HepG2 (cell line): ENCODE data around the gene PTCRA. TPM values are rescaled to one million over a fixed set of nuclear protein-coding genes. Genes with fewer than 3 reads are reported as not detected.

ENCODE experiments used
- ARID2 ChIP-seq: sonication (generic); formaldehyde crosslinking; IDR thresholded peaks from 2 replicates; pipeline ENCODE4 v1.8.1; 2022; ENCODE audit warnings: mild to moderate bottlenecking, missing genetic modification reagents, borderline replicate concordance
- ATRX ChIP-seq: sonication (generic); formaldehyde crosslinking; IDR thresholded peaks from 2 replicates; pipeline ENCODE4 v1.4.0; 2020; ENCODE audit warnings: missing genetic modification reagents, borderline replicate concordance
- BCL3 ChIP-seq: sonication (generic); formaldehyde crosslinking; IDR thresholded peaks from 2 replicates; pipeline ENCODE4 v1.5.1; 2020; ENCODE audit warnings: mild to moderate bottlenecking, missing genetic modification reagents, moderate library complexity
- CERS6 ChIP-seq: sonication (generic); formaldehyde crosslinking; IDR thresholded peaks from 2 replicates; pipeline ENCODE4 v1.5.0; 2020; ENCODE audit warnings: missing genetic modification reagents
- ETV6 ChIP-seq: sonication (generic); formaldehyde crosslinking; conservative IDR thresholded peaks from 2 replicates; pipeline ENCODE4 v1.4.0; 2020; ENCODE audit warnings: missing genetic modification reagents
- FOXA1 ChIP-seq, 2 experiments: fragments of 450-650 bp in 1 of 2; sonication (generic) in 1 of 2; formaldehyde crosslinking in 1 of 2; IDR thresholded peaks; 2 replicates each; pipeline versions ENCODE4 v1.4.0 to v1.6.1; 2016 to 2020; ENCODE audit warnings: missing genetic modification reagents in 1 of 2
- GLI4 ChIP-seq: sonication (generic); formaldehyde crosslinking; IDR thresholded peaks from 2 replicates; pipeline ENCODE4 v1.5.1; 2020; ENCODE audit warnings: missing genetic modification reagents, mild to moderate bottlenecking, moderate library complexity, borderline replicate concordance
- HHEX ChIP-seq: IDR thresholded peaks from 2 replicates; pipeline ENCODE4 v1.6.1; 2016; ENCODE audit warnings: control low read depth
- KDM2A ChIP-seq: sonication (generic); formaldehyde crosslinking; IDR thresholded peaks from 2 replicates; pipeline ENCODE4 v1.4.0; 2020; ENCODE audit warnings: low read depth, missing genetic modification reagents, borderline replicate concordance
- LRRFIP1 ChIP-seq: sonication (generic); formaldehyde crosslinking; conservative IDR thresholded peaks from 2 replicates; pipeline ENCODE4 v1.4.0; 2020; ENCODE audit warnings: missing genetic modification reagents
- PPARG ChIP-seq: conservative IDR thresholded peaks from 2 replicates; pipeline ENCODE4 v1.6.1; 2016; ENCODE audit warnings: missing biosample characterization, missing genetic modification reagents
- REL ChIP-seq: sonication (generic); formaldehyde crosslinking; conservative IDR thresholded peaks from 2 replicates; pipeline ENCODE4 v1.8.0; 2022; ENCODE audit warnings: mild to moderate bottlenecking, missing genetic modification reagents, moderate library complexity
- SIN3B ChIP-seq: fragments of 150-350 bp; IDR thresholded peaks from 2 replicates; pipeline ENCODE4 v1.6.1; 2014; ENCODE audit warnings: low read length
- ZNF598 ChIP-seq: sonication (generic); formaldehyde crosslinking; IDR thresholded peaks from 2 replicates; pipeline ENCODE4 v1.5.1; 2020; ENCODE audit warnings: mild to moderate bottlenecking, missing genetic modification reagents, borderline replicate concordance
- ZNF616 ChIP-seq: sonication (generic); formaldehyde crosslinking; IDR thresholded peaks from 2 replicates; pipeline ENCODE4 v1.5.0; 2020; ENCODE audit warnings: low read depth, mild to moderate bottlenecking, missing genetic modification reagents
- ZNF709 ChIP-seq: sonication (generic); formaldehyde crosslinking; IDR thresholded peaks from 2 replicates; pipeline ENCODE4 v1.5.0; 2020; ENCODE audit warnings: mild to moderate bottlenecking, missing genetic modification reagents
- ZNF773 ChIP-seq: sonication (generic); formaldehyde crosslinking; IDR thresholded peaks from 2 replicates; pipeline ENCODE4 v1.4.0; 2020; ENCODE audit warnings: missing genetic modification reagents, borderline replicate concordance
- ZNF839 ChIP-seq: sonication (generic); formaldehyde crosslinking; IDR thresholded peaks from 2 replicates; pipeline ENCODE4 v1.4.0; 2020; ENCODE audit warnings: missing genetic modification reagents, mild to moderate bottlenecking, borderline replicate concordance
- polyA plus RNA-seq, 8 experiments: library from polyadenylated mRNA; depleted of rRNA in 3 of 8; stranded (reverse) in 7 of 8; unstranded in 1 of 8; fragments of >200 nt; fragmentation: Illumina TruSeq in 4 of 8; extraction: Trizol in 4 of 8; gene quantifications; 2 replicates each; pipeline versions ENCODE4 v1.2.1 to v1.2.3, GENCODE V29; 2011 to 2016; ENCODE audit warnings: low read depth in 4 of 8, missing spikeins in 1 of 8, mixed read lengths in 1 of 8; ENCODE audit not compliant: insufficient read depth in 1 of 8
- total RNA-seq, 5 experiments: library from RNA; depleted of rRNA; stranded (reverse); fragments of >200 nt; fragmentation: Illumina TruSeq; extraction: Trizol; gene quantifications; 2 replicates each; pipeline ENCODE4 v1.2.3, GENCODE V29; 2016; ENCODE audit warnings: low read depth in 1 of 5
- TF ChIP-seq, protein P1 (sequence below): sonication (generic); formaldehyde crosslinking; IDR thresholded peaks from 2 replicates; pipeline ENCODE4 v1.4.0; 2020; ENCODE audit warnings: missing genetic modification reagents, borderline replicate concordance

Gene PTCRA
- total and polyA plus RNA-seq, 2 of the 13 experiments (the other 11 are each of a cell fraction or from before 2014, with no cell fraction given): not detected

DNA sequence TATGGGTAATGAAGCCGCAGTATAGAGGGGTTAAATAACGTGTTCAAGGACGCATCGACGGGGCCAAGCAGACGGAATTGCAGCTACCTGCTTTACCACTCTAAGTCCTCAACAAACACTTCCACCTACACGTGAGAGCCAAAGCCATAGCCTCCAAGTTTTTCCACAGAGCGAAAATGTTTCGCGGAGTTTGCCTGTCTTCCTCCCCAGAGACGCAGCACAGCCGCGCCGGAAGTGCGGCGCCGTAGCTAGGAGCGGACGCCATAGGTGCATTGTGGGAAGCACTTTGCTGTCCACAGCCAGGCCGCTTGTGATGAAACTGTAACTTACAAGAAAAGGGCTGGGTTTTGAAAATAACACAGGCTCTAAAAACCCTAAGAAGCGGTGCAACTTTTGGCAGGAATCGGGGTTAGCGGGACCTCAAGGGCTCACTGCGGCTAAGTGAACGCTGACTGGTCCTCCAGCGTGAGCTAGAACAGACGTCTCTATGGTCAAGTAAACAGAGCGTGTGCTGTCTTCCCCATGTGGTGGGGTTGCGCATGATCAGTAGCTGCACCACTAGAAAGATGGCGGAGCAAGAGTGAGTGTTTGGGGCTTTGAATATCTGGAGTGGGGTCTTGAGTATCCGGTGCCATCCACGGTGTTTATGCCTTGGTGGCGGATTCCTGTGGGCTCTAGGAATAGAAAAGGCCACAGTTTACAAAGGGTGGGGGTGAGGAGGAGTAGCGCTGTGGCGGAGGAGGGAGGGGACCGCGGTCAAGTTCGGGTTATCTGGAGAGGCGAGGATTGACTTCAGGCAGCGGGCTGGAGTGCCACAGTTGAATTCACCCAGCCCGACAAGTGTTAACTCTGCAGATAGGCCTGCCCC lies 36.2 kb upstream of the PTCRA start, which contains the start of gene RPL7L1 (continued):
- TF ChIP-seq LRRFIP1 (CRISPR knock-in tag) (0 out of 2 replicates have a peak, but pooled peaks have one; percentile 12), ARID2 (peak; percentile 59; the same call in 1 of the 2 replicates), PPARG (CRISPR knock-in tag) (peak; percentile 10), REL (0 out of 2 replicates have a peak, but pooled peaks have one; percentile 12), ATRX (CRISPR knock-in tag) (no peak), CERS6 (CRISPR knock-in tag) (peak; percentile 70; the same call in 1 of the 2 replicates), ZNF616 (CRISPR knock-in tag) (peak; percentile 34; the same call in 1 of the 2 replicates), ZNF709 (CRISPR knock-in tag) (no peak), ZNF598 (CRISPR knock-in tag) (peak; percentile 57; the same call in 1 of the 2 replicates), SIN3B (no peak; the same call in 1 of the 2 replicates), ZNF839 (CRISPR knock-in tag) (peak; percentile 67; the same call in 1 of the 2 replicates), GLI4 (CRISPR knock-in tag) (peak; percentile 64; the same call in 1 of the 2 replicates), BCL3 (CRISPR knock-in tag) (peak; percentile 88; the same call in 1 of the 2 replicates), FOXA1 (IDR thresholded peaks at IDR 0.05) (peak; percentile 41), FOXA1 (CRISPR knock-in tag; IDR thresholded peaks at IDR 0.05) (peak; percentile 98), KDM2A (CRISPR knock-in tag) (peak; percentile 97), HHEX (CRISPR knock-in tag) (no peak), ETV6 (no peak; the same call in none of the 2 replicates), ZNF773 (CRISPR knock-in tag) (peak; percentile 48; the same call in 1 of the 2 replicates)
- TF ChIP-seq, protein P1, sequence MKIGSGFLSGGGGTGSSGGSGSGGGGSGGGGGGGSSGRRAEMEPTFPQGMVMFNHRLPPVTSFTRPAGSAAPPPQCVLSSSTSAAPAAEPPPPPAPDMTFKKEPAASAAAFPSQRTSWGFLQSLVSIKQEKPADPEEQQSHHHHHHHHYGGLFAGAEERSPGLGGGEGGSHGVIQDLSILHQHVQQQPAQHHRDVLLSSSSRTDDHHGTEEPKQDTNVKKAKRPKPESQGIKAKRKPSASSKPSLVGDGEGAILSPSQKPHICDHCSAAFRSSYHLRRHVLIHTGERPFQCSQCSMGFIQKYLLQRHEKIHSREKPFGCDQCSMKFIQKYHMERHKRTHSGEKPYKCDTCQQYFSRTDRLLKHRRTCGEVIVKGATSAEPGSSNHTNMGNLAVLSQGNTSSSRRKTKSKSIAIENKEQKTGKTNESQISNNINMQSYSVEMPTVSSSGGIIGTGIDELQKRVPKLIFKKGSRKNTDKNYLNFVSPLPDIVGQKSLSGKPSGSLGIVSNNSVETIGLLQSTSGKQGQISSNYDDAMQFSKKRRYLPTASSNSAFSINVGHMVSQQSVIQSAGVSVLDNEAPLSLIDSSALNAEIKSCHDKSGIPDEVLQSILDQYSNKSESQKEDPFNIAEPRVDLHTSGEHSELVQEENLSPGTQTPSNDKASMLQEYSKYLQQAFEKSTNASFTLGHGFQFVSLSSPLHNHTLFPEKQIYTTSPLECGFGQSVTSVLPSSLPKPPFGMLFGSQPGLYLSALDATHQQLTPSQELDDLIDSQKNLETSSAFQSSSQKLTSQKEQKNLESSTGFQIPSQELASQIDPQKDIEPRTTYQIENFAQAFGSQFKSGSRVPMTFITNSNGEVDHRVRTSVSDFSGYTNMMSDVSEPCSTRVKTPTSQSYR: peak; percentile 31; the same call in 1 of the 2 replicates
